Endothelial cell of umbilical vein (primary cell): ENCODE data around the gene TTC34. TPM values are rescaled to one million over a fixed set of nuclear protein-coding genes. Genes with fewer than 3 reads are reported as not detected.

ENCODE experiments used
- BruUV-seq: library from RNA; stranded (reverse); fragments of 400-500 nt; replicated peaks from 2 replicates; lab custom pipeline; 2021; lab: Mats Ljungman, UMichigan
- CTCF ChIA-PET: fragments of 300-600, 350-600 bp; sonication (Branson Sonifier 250); formaldehyde crosslinking; loops from one replicate; lab custom pipeline; 2021; ENCODE audit warnings: antibody characterized with exemption, inconsistent platforms; lab: Charles Lee
- POLR2A ChIA-PET: fragments of 300-600, 350-600 bp; sonication (Branson Sonifier 250); formaldehyde crosslinking; loops from one replicate; lab custom pipeline; 2021; ENCODE audit warnings: antibody characterized with exemption, inconsistent platforms; lab: Charles Lee
- DNase-seq: peaks from one replicate; pipeline ENCODE4 v3.0.0-alpha.2; 2011; ENCODE audit warnings: low read depth, low spot score
- FAIRE-seq: peaks from 2 replicates; lab custom pipeline; 2011; peaks lifted over from hg19 to GRCh38; lab: Jason Lieb, UNC
- H2AFZ ChIP-seq: 2 replicates; pipeline ENCODE4 v1.6.0; 2012; ENCODE audit warnings: low read depth, low read length, control low read depth, inconsistent platforms
- H3K27ac ChIP-seq: 2 replicates; pipeline ENCODE4 v1.5.1; 2011; ENCODE audit warnings: low read depth, mild to moderate bottlenecking, control low read depth, low read length, moderate library complexity; ENCODE audit not compliant: insufficient read depth
- H3K27me3 ChIP-seq, 2 experiments: 2 replicates each; pipeline versions ENCODE4 v1.6.0 to v1.6.1; 2011; ENCODE audit warnings: low read length in 2 of 2, mixed read lengths in 1 of 2; ENCODE audit not compliant: control insufficient read depth in 2 of 2, insufficient read depth in 2 of 2
- H3K36me3 ChIP-seq, 2 experiments: 2 replicates in 1 of 2; 3 replicates in 1 of 2; pipeline ENCODE4 v1.5.1; 2011; ENCODE audit warnings: low read length in 2 of 2, mild to moderate bottlenecking in 1 of 2, moderate library complexity in 1 of 2; ENCODE audit not compliant: control insufficient read depth in 2 of 2, insufficient read depth in 2 of 2; ENCODE audit errors: extremely low read depth in 1 of 2
- H3K4me1 ChIP-seq: 3 replicates; pipeline ENCODE4 v1.5.1; 2011; ENCODE audit warnings: mild to moderate bottlenecking, low read length; ENCODE audit not compliant: control insufficient read depth, insufficient read depth; ENCODE audit errors: extremely low read depth
- H3K4me2 ChIP-seq: 2 replicates; pipeline ENCODE4 v1.6.1; 2011; ENCODE audit warnings: low read length, control low read depth, mixed read lengths; ENCODE audit not compliant: insufficient read depth
- H3K4me3 ChIP-seq, 3 experiments: fragments of 200-600 bp in 1 of 3; sonication (generic), shearing (Covaris generic) in 1 of 3; replicated peaks in 1 of 3; 2 replicates each; pipeline ENCODE4 v1.5.1; 2011 to 2016; ENCODE audit warnings: control low read depth in 3 of 3, low read length in 3 of 3, mild to moderate bottlenecking in 2 of 3, inconsistent platforms in 1 of 3, low read depth in 1 of 3, moderate library complexity in 1 of 3; ENCODE audit not compliant: insufficient read depth in 1 of 3
- H3K79me2 ChIP-seq: 2 replicates; pipeline ENCODE4 v1.6.0; 2012; ENCODE audit warnings: low read length, inconsistent platforms; ENCODE audit not compliant: control insufficient read depth, insufficient read depth
- H3K9ac ChIP-seq: replicated peaks from 2 replicates; pipeline ENCODE3; 2011; ENCODE audit warnings: low read length, control low read depth; ENCODE audit not compliant: insufficient read depth; ENCODE audit errors: extremely low read depth
- H3K9me1 ChIP-seq: replicated peaks from 3 replicates; pipeline ENCODE4 v1.6.0; 2011; ENCODE audit warnings: mild to moderate bottlenecking, low read length; ENCODE audit not compliant: control insufficient read depth, insufficient read depth; ENCODE audit errors: extremely low read depth
- H3K9me3 ChIP-seq: replicated peaks from 2 replicates; pipeline ENCODE4 v1.5.1; 2012; ENCODE audit warnings: low read length, inconsistent platforms; ENCODE audit not compliant: control insufficient read depth, insufficient read depth
- H4K20me1 ChIP-seq: replicated peaks from 2 replicates; pipeline ENCODE3; 2011; ENCODE audit warnings: mild to moderate bottlenecking, low read length; ENCODE audit not compliant: control insufficient read depth, insufficient read depth; ENCODE audit errors: extremely low read depth
- EZH2 ChIP-seq: IDR thresholded peaks from 2 replicates; pipeline ENCODE4 v1.6.1; 2012; ENCODE audit warnings: borderline replicate concordance, low read depth, mild to moderate bottlenecking, moderate library complexity, low read length, inconsistent platforms; ENCODE audit not compliant: severe bottlenecking
- FOS ChIP-seq: IDR thresholded peaks from 2 replicates; pipeline ENCODE4 v1.6.1; 2011; ENCODE audit warnings: mild to moderate bottlenecking, low read length, moderate library complexity, borderline replicate concordance; ENCODE audit not compliant: insufficient read depth
- GATA2 ChIP-seq: IDR thresholded peaks from 2 replicates; pipeline ENCODE4 v1.7.0; 2011; ENCODE audit warnings: low read depth, mild to moderate bottlenecking, moderate library complexity, mixed read lengths, low read length; ENCODE audit not compliant: insufficient read length, insufficient read depth
- JUN ChIP-seq: IDR thresholded peaks from 2 replicates; pipeline ENCODE4 v1.6.1; 2011; ENCODE audit warnings: borderline replicate concordance, low read depth; ENCODE audit not compliant: insufficient read length, insufficient read depth
- MYC ChIP-seq: IDR thresholded peaks from one replicate; pipeline ENCODE4 v1.6.1; 2011; ENCODE audit warnings: mild to moderate bottlenecking, low read depth, low read length
- POLR2A ChIP-seq: IDR thresholded peaks from 2 replicates; pipeline ENCODE4 v1.6.1; 2012; ENCODE audit warnings: low read depth, mild to moderate bottlenecking, control low read depth, low read length
- POLR2AphosphoS5 ChIP-seq: IDR thresholded peaks from 2 replicates; pipeline ENCODE4 v1.6.1; 2012; ENCODE audit warnings: low read depth, mild to moderate bottlenecking, control low read depth, low read length, moderate library complexity; ENCODE audit not compliant: insufficient read depth
- dilution Hi-C: fragments of 300-500 bp; cut with MboI; formaldehyde crosslinking; loops from one replicate; pipeline ENCODE4 v1.15.0; 2019; ENCODE audit warnings: low sequenced_read_pairs; ENCODE audit not compliant: extremely low pct_ligation_motif_present
- intact Hi-C: fragments of 100-400 bp; cut with micrococcal nuclease; formaldehyde crosslinking; loops from one replicate; pipeline ENCODE4 v1.10.0; 2022
- polyA plus RNA-seq, 4 experiments: library from polyadenylated mRNA; depleted of rRNA in 3 of 4; stranded (reverse) in 3 of 4; unstranded in 1 of 4; fragments of >200 nt; gene quantifications; 2 replicates each; pipeline versions ENCODE4 v1.2.1 to v1.2.3, GENCODE V29; 2011 to 2012; ENCODE audit warnings: missing spikeins in 1 of 4
- total RNA-seq: library from RNA; stranded (reverse); gene quantifications from 2 replicates; pipeline ENCODE4 v1.2.3, GENCODE V29; 2021
- TF ChIP-seq, protein P1 (sequence below), 2 donors: IDR thresholded peaks; 1 replicate in 1 of 2; 2 replicates in 1 of 2; pipeline ENCODE4 v1.5.1; 2011; ENCODE audit warnings: low read length in 2 of 2, mild to moderate bottlenecking in 2 of 2, moderate library complexity in 2 of 2, control low read depth in 1 of 2, inconsistent platforms in 1 of 2, low read depth in 1 of 2; ENCODE audit not compliant: insufficient read depth in 1 of 2; ENCODE audit errors: extremely low read depth in 1 of 2
- TF ChIP-seq, protein P2 (sequence below): IDR thresholded peaks from 2 replicates; pipeline ENCODE4 v1.6.1; 2011; ENCODE audit not compliant: insufficient read depth, insufficient read length

Gene TTC34
- total and polyA plus RNA-seq, 2 donors (not counting 3 experiments of a cell fraction or from before 2014, with no cell fraction given), result 0.08 to 0.77 TPM

DNA sequence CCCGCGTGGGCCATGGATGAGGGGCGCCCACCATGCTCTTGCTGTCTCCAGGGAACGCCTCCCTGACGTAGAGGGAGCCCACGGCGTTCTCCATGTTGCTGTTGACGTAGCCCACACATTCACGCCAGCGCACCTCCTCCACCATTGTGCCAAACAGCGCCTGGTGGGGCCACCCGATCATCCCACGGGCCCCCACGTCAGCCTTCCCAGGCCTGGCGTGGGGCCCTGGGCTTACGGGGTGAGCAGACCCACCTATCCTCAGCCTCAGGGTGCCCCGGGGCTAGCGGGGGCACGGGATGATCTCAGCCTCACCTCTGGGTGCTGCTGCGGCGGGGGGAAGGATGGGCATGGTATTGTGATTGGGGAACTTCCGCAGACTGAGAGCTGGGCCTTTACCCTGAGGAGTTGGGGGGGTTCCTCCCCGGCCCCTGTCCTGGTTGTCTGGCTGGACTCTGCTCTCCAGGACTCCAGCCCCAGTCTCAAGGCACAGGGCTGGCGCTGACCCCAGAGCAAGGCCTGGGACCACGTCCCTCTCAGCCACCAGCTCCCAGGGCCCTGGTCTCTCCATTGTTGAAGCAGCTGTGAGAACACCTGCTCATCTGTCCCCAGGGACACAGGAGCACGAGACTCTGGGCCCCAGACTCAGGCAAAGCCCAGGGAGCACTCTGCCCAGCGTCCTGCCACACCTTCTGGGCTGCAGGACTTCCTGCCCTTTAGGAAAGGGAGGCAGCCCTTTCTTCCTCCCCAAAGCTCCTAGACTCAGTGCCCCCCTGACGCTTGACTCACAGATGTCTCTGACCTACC, 204.8 kb downstream of the TTC34 start:
- no TSS peak for BruUV-seq
- no peak overlapping the region for H3K4me2 ChIP-seq
- no peaks in the 10 kb centered on the region for H4K20me1 ChIP-seq
- no peaks in the 10 kb centered on the region for H3K9me3 ChIP-seq
- ChIA-PET CTCF (no interaction called here), POLR2A (no interaction called here)
- H3K4me3 ChIP-seq, result no peak overlapping the region
- TF ChIP-seq MYC, result no peak
- no peak for TF ChIP-seq POLR2AphosphoS5
- no peak for TF ChIP-seq POLR2A
- TF ChIP-seq EZH2, result no peak
- no peak for TF ChIP-seq FOS
- TF ChIP-seq, protein P1, sequence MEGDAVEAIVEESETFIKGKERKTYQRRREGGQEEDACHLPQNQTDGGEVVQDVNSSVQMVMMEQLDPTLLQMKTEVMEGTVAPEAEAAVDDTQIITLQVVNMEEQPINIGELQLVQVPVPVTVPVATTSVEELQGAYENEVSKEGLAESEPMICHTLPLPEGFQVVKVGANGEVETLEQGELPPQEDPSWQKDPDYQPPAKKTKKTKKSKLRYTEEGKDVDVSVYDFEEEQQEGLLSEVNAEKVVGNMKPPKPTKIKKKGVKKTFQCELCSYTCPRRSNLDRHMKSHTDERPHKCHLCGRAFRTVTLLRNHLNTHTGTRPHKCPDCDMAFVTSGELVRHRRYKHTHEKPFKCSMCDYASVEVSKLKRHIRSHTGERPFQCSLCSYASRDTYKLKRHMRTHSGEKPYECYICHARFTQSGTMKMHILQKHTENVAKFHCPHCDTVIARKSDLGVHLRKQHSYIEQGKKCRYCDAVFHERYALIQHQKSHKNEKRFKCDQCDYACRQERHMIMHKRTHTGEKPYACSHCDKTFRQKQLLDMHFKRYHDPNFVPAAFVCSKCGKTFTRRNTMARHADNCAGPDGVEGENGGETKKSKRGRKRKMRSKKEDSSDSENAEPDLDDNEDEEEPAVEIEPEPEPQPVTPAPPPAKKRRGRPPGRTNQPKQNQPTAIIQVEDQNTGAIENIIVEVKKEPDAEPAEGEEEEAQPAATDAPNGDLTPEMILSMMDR (IDR thresholded peaks at IDR 0.05; ENCODE audit: extremely low read depth in 1 of 2, insufficient read depth in 1 of 2, low read depth in 1 of 2, low read length in 2 of 2), result no peak
- TF ChIP-seq, protein P2, sequence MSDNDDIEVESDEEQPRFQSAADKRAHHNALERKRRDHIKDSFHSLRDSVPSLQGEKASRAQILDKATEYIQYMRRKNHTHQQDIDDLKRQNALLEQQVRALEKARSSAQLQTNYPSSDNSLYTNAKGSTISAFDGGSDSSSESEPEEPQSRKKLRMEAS, result no peak
- no peak for TF ChIP-seq JUN
- no peak for TF ChIP-seq GATA2
- no peaks in the 10 kb centered on the region for H3K36me3 ChIP-seq
- H3K9ac ChIP-seq, result no peak overlapping the region
- no peaks in the 10 kb centered on the region for H3K27me3 ChIP-seq
- H2AFZ ChIP-seq, result no peak overlapping the region
- no peaks in the 10 kb centered on the region for H3K79me2 ChIP-seq
- dilution Hi-C loops, result no loop called here
- FAIRE-seq, result no peak
- intact Hi-C loops, result no loop called here
- no peak overlapping the region for H3K27ac ChIP-seq
- no peaks in the 10 kb centered on the region for H3K9me1 ChIP-seq
- DNase-seq, result no peak
- H3K4me1 ChIP-seq, result peaks cover 8% of the 10 kb centered on the region
